K562 (cell line): ENCODE measurements around the gene E2F3. TPM values are rescaled to one million over a fixed set of nuclear protein-coding genes. Genes with fewer than 3 reads are reported as not detected.

Experiments used
- ELF2 ChIP-seq: fragments of 250-450 bp; sonication (Bioruptor Pico); IDR thresholded peaks from 2 replicates; pipeline ENCODE4 v1.5.0; 2021; ENCODE audit warnings: mild to moderate bottlenecking
- IRF2 ChIP-seq: sonication (generic); formaldehyde crosslinking; IDR thresholded peaks from 2 replicates; pipeline ENCODE4 v1.8.1; 2022; ENCODE audit warnings: mild to moderate bottlenecking, missing genetic modification reagents
- POLR2AphosphoS2 ChIP-seq: IDR thresholded peaks from 2 replicates; pipeline ENCODE4 v1.6.1; 2012; ENCODE audit warnings: low read length, improper control_type of control experiment
- TEAD4 ChIP-seq, 2 experiments: sonication (generic) in 1 of 2; formaldehyde crosslinking in 1 of 2; IDR thresholded peaks; 2 replicates each; pipeline versions ENCODE4 v1.6.1 to v1.8.0; 2012 to 2022; ENCODE audit warnings: borderline replicate concordance in 1 of 2, inconsistent platforms in 1 of 2, low read length in 1 of 2, mild to moderate bottlenecking in 1 of 2, missing genetic modification reagents in 1 of 2
- ZFX ChIP-seq: sonication (generic); formaldehyde crosslinking; IDR thresholded peaks from 2 replicates; pipeline ENCODE4 v1.8.0; 2022; ENCODE audit warnings: mild to moderate bottlenecking, missing genetic modification reagents, moderate library complexity
- polyA plus RNA-seq, 8 experiments: library from polyadenylated mRNA; depleted of rRNA in 4 of 8; stranded (reverse) in 5 of 8; unstranded in 3 of 8; fragments of >200 nt; fragmentation: Nextera tagmentation in 2 of 8; fragmentation: Illumina TruSeq in 1 of 8; extraction: Ambion mirVana in 2 of 8; extraction: Trizol in 1 of 8; gene quantifications; 2 replicates each; pipeline versions ENCODE4 v1.2.1 to v1.2.3, GENCODE V29; 2011 to 2014; ENCODE audit warnings: inconsistent platforms in 1 of 8, missing spikeins in 1 of 8
- total RNA-seq, 7 experiments: library from RNA; depleted of rRNA in 6 of 7; stranded (reverse); fragments of >200 nt in 6 of 7; fragmentation: Illumina TruSeq in 2 of 7; extraction: Trizol in 2 of 7; gene quantifications; 2 replicates each; pipeline versions ENCODE4 v1.2.1 to v1.2.3, GENCODE V29; 2011 to 2021; ENCODE audit warnings: low replicate concordance in 1 of 7
- TF ChIP-seq, protein P1 (sequence below): fragments of 450-650 bp; formaldehyde crosslinking; IDR thresholded peaks from 2 replicates; pipeline ENCODE4 v1.4.0; 2020; ENCODE audit warnings: mild to moderate bottlenecking, mixed read lengths
- TF ChIP-seq, protein P2 (sequence below): IDR thresholded peaks from 3 replicates; pipeline ENCODE4 v1.6.1; 2011; ENCODE audit warnings: borderline replicate concordance, mild to moderate bottlenecking; ENCODE audit not compliant: insufficient read length, insufficient read depth
- TF ChIP-seq, protein P3 (sequence below): fragments of 250-450 bp; sonication (Bioruptor Pico); IDR thresholded peaks from 2 replicates; pipeline ENCODE4 v1.5.0; 2021
- TF ChIP-seq, protein P4 (sequence below): fragments of 250-450 bp; sonication (Bioruptor Pico); IDR thresholded peaks from 2 replicates; pipeline ENCODE4 v1.4.0; 2020; ENCODE audit warnings: mild to moderate bottlenecking, moderate library complexity
- TF ChIP-seq, protein P5 (sequence below): fragments of 200-800 bp; sonication (Bioruptor generic); IDR thresholded peaks from 2 replicates; pipeline ENCODE4 v1.6.1; 2016; ENCODE audit warnings: missing genetic modification characterization, missing compliant biosample characterization
- TF ChIP-seq, protein P6 (sequence below), 2 experiments: fragments of 450-650 bp; IDR thresholded peaks; 2 replicates each; pipeline ENCODE4 v1.6.1; 2016

E2F3 gene
- total and polyA plus RNA-seq, 9 of the 15 experiments (the other 6 are each of a cell fraction or from before 2014, with no cell fraction given): 11.1 to 44.7 (median 27.2) TPM

DNA sequence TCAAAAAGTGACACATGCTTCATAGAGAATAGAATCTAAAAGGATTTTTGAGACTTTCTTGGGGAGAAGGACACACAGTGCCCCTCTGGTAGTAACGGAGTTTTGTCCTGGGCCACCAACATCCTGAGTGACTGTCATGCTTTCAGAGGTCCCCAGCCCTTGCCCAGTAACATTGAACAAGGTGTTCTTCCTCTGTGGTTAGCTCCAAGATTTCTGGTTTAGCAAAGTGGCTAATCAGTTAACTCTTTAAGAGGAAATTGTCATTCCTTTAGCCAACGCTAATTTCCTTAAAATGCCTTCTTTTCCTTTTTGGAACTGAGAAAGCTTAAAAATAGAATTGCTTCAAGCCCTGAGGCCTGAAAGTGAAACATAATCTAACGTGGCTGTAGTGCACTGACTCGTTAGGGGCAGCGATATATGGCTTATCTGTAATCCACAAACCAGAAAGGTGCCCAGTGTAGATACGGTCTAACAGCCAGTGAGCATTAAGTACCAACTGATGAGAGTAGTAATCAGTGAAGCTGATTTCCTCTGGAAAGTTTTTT is 7.8 kb downstream of the E2F3 start (continued):
- TF ChIP-seq TEAD4 (IDR thresholded peaks at IDR 0.05; ENCODE audit: low read length): peak; percentile 95
- TF ChIP-seq TEAD4 (CRISPR knock-in tag; IDR thresholded peaks at IDR 0.05; ENCODE audit: borderline replicate concordance): no peak
- TF ChIP-seq, protein P1, sequence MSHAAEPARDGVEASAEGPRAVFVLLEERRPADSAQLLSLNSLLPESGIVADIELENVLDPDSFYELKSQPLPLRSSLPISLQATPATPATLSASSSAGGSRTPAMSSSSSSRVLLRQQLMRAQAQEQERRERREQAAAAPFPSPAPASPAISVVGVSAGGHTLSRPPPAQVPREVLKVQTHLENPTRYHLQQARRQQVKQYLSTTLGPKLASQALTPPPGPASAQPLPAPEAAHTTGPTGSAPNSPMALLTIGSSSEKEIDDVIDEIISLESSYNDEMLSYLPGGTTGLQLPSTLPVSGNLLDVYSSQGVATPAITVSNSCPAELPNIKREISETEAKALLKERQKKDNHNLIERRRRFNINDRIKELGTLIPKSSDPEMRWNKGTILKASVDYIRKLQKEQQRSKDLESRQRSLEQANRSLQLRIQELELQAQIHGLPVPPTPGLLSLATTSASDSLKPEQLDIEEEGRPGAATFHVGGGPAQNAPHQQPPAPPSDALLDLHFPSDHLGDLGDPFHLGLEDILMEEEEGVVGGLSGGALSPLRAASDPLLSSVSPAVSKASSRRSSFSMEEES (CRISPR knock-in tag): no peak
- TF ChIP-seq, protein P2, sequence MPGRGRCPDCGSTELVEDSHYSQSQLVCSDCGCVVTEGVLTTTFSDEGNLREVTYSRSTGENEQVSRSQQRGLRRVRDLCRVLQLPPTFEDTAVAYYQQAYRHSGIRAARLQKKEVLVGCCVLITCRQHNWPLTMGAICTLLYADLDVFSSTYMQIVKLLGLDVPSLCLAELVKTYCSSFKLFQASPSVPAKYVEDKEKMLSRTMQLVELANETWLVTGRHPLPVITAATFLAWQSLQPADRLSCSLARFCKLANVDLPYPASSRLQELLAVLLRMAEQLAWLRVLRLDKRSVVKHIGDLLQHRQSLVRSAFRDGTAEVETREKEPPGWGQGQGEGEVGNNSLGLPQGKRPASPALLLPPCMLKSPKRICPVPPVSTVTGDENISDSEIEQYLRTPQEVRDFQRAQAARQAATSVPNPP: no peak
- TF ChIP-seq ELF2: no peak
- TF ChIP-seq ZFX (CRISPR knock-in tag): peak; percentile 38
- no peak for TF ChIP-seq IRF2
- 0 out of 2 replicates have a peak, but pooled peaks have one; percentile 51 for TF ChIP-seq POLR2AphosphoS2
- TF ChIP-seq, protein P3, sequence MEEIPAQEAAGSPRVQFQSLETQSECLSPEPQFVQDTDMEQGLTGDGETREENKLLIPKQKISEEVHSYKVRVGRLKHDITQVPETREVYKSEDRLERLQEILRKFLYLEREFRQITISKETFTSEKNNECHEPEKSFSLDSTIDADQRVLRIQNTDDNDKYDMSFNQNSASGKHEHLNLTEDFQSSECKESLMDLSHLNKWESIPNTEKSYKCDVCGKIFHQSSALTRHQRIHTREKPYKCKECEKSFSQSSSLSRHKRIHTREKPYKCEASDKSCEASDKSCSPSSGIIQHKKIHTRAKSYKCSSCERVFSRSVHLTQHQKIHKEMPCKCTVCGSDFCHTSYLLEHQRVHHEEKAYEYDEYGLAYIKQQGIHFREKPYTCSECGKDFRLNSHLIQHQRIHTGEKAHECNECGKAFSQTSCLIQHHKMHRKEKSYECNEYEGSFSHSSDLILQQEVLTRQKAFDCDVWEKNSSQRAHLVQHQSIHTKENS (CRISPR knock-in tag): no peak
- TF ChIP-seq, protein P4, sequence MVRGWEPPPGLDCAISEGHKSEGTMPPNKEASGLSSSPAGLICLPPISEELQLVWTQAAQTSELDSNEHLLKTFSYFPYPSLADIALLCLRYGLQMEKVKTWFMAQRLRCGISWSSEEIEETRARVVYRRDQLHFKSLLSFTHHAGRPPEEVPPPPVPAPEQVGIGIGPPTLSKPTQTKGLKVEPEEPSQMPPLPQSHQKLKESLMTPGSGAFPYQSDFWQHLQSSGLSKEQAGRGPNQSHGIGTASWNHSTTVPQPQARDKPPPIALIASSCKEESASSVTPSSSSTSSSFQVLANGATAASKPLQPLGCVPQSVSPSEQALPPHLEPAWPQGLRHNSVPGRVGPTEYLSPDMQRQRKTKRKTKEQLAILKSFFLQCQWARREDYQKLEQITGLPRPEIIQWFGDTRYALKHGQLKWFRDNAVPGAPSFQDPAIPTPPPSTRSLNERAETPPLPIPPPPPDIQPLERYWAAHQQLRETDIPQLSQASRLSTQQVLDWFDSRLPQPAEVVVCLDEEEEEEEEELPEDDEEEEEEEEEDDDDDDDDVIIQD (CRISPR knock-in tag): no peak
- TF ChIP-seq, protein P5, sequence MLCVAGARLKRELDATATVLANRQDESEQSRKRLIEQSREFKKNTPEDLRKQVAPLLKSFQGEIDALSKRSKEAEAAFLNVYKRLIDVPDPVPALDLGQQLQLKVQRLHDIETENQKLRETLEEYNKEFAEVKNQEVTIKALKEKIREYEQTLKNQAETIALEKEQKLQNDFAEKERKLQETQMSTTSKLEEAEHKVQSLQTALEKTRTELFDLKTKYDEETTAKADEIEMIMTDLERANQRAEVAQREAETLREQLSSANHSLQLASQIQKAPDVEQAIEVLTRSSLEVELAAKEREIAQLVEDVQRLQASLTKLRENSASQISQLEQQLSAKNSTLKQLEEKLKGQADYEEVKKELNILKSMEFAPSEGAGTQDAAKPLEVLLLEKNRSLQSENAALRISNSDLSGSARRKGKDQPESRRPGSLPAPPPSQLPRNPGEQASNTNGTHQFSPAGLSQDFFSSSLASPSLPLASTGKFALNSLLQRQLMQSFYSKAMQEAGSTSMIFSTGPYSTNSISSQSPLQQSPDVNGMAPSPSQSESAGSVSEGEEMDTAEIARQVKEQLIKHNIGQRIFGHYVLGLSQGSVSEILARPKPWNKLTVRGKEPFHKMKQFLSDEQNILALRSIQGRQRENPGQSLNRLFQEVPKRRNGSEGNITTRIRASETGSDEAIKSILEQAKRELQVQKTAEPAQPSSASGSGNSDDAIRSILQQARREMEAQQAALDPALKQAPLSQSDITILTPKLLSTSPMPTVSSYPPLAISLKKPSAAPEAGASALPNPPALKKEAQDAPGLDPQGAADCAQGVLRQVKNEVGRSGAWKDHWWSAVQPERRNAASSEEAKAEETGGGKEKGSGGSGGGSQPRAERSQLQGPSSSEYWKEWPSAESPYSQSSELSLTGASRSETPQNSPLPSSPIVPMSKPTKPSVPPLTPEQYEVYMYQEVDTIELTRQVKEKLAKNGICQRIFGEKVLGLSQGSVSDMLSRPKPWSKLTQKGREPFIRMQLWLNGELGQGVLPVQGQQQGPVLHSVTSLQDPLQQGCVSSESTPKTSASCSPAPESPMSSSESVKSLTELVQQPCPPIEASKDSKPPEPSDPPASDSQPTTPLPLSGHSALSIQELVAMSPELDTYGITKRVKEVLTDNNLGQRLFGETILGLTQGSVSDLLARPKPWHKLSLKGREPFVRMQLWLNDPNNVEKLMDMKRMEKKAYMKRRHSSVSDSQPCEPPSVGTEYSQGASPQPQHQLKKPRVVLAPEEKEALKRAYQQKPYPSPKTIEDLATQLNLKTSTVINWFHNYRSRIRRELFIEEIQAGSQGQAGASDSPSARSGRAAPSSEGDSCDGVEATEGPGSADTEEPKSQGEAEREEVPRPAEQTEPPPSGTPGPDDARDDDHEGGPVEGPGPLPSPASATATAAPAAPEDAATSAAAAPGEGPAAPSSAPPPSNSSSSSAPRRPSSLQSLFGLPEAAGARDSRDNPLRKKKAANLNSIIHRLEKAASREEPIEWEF: no peak
- TF ChIP-seq, protein P6, sequence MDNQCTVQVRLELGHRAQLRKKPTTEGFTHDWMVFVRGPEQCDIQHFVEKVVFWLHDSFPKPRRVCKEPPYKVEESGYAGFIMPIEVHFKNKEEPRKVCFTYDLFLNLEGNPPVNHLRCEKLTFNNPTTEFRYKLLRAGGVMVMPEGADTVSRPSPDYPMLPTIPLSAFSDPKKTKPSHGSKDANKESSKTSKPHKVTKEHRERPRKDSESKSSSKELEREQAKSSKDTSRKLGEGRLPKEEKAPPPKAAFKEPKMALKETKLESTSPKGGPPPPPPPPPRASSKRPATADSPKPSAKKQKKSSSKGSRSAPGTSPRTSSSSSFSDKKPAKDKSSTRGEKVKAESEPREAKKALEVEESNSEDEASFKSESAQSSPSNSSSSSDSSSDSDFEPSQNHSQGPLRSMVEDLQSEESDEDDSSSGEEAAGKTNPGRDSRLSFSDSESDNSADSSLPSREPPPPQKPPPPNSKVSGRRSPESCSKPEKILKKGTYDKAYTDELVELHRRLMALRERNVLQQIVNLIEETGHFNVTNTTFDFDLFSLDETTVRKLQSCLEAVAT (IDR thresholded peaks at IDR 0.05): no peak
